ENCODE data around the gene PPCS.
A peak's percentile ranks its signal among the peaks of the same experiment; 100 is the strongest.
"Not testable (repeated sequence)": the region's sequence is repeated elsewhere in the genome, so short reads cannot be mapped to it uniquely, and the experiment has no call there.

Gene PPCS

GRCh38 chr1:42453386-42453785, 3.0 kb upstream of the PPCS start:
- DNase-seq (ENCODE audit: low spot score) = no peak

- no peak for DNase-seq (ENCODE audit: low spot score)
These were observed 1.9 kb upstream of the PPCS start for GRCh38 chr1:42454403-42454802.

DNA sequence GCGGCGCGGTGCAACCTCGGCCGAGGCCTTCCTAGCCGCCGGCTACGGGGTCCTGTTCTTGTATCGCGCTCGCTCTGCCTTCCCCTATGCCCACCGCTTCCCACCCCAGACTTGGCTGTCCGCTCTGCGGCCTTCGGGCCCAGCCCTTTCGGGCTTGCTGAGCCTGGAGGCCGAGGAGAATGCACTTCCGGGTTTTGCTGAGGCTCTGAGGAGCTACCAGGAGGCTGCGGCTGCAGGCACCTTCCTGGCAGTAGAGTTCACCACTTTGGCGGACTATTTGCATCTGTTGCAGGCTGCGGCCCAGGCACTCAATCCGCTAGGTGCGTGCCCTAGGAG, 379 bp downstream of the PPCS start:
- no peak for DNase-seq (ENCODE audit: low spot score)

DNA sequence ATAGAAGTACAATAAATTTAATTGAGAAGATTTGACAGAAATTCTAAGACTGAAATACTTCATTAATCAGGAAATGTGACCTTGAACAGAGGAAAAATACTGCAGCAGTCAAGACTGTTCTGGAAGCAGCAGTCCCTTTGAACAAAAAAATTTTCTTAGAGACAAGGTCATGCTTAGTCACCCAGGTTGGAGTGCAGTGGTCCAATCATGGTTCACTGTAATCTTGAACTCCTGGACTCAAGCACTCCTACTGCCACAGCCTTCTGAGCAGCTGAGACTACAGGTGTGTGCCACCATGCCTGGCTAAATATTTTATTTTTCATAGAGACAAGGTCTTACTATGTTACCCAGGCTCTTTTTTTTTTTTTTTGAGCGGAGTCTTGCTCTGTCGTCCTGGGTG, 4.9 kb downstream of the PPCS start:
- DNase-seq (ENCODE audit: low spot score) = no peak

GRCh38 chr1:42462828-42463763, 6.8 kb downstream of the PPCS start, which contains the start of gene CCDC30:
CCDC30 (plus strand) TSS chr1:42463286; CDS start chr1:42480552, 17,266 bp downstream.
- peak; percentile 97 for DNase-seq (ENCODE audit: low spot score)

- DNase-seq (ENCODE audit: low spot score) = no peak
These were observed 7.6 kb downstream of the PPCS start for GRCh38 chr1:42463921-42464320.

- DNase-seq (ENCODE audit: low spot score) = no peak
These were observed 9.7 kb downstream of the PPCS start for GRCh38 chr1:42466030-42466429.

- DNase-seq (ENCODE audit: low spot score) = no peak
These were observed 13.4 kb downstream of the PPCS start for GRCh38 chr1:42469727-42470126.

DNA sequence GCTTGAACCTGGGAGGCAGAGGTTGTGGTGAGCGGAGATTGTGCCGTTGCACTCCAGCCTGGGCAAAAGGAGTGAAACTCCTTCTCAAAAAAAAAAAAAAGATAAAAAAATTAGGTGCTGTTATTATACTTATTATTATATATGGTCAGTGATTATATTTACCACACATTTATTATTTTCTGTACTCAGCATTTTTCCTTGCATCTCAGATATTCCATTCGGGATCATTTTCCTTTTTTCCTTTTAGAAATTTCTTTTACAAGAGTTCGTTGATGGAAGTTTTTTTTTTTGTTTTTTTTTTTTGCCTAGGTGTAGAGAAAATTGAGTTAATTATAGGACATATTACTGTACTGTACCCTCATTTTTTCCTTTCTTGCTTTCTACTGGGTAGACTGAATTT, 20.3 kb downstream of the PPCS start:
- DNase-seq (ENCODE audit: low spot score) = no peak

DNA sequence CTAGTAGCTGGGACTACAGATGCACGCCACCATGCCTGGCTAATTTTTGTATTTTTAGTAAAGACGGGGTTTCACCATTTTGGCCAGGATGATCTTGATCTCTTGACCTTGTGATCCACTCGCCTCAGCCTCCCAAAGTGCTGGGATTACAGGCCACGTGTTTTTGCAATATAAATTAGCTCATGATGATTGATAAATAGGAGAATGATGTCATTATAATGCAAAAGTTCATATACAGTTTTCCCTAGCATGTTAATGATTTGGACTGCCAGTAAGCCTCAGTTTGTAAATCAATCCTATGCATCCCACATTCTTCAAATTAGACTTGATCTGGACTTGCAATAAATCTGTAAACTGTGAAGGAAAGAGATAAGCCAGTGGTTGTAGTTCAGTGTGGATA, 21.0 kb downstream of the PPCS start:
- DNase-seq (ENCODE audit: low spot score) = not testable (repeated sequence)

- DNase-seq (ENCODE audit: low spot score) = no peak
These were observed 21.4 kb downstream of the PPCS start for GRCh38 chr1:42477775-42478174.

DNA sequence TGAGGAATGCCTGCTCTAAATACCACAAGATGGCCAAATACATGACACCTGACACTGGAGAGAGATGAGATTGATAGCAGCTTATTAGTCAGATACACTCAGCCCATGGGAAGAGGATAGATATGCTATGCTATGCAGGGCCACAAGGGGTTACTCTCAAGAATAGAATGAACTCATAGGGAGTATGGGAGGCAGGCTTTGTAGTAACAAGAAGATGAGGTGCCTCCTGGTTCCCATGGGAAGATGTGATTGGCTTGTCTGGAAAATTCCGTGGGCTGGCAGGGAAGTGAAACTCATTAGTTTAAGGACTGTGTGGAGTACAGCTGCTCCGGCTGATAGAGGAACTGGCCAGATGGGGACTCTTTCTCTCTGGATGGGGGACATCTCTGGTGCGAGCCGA, 23.3 kb downstream of the PPCS start:
- no peak for DNase-seq (ENCODE audit: low spot score)

- no peak for DNase-seq (ENCODE audit: low spot score)
These were observed 24.6 kb downstream of the PPCS start for GRCh38 chr1:42480921-42481320.

DNA sequence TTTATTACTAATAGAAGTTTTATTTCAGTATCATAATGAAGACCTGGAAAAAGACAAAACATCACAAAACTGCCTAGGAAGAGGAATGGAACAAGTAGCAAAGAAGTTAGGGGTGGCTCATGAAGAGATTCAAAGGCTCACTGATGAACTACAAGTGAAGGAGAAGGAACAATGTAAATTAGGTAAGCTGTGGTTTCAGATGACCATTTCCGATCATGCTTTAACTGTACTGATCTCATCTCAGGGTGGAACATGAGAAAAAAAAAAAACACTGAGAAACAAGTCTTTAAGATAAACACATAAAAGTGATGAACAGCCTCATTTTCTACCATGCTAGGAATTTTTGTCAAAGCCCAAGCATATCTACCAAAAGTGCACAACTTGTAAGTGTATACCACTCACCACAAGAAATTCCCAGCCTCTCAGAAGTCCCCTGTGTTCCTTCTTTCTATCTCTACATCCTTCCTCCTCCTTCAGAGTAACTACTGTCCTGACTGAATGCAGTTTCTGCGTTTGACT, 26.4 kb downstream of the PPCS start:
- no peak for DNase-seq (ENCODE audit: low spot score)

- no peak for DNase-seq (ENCODE audit: low spot score)
These were observed 28.0 kb downstream of the PPCS start for GRCh38 chr1:42484382-42484781.

DNA sequence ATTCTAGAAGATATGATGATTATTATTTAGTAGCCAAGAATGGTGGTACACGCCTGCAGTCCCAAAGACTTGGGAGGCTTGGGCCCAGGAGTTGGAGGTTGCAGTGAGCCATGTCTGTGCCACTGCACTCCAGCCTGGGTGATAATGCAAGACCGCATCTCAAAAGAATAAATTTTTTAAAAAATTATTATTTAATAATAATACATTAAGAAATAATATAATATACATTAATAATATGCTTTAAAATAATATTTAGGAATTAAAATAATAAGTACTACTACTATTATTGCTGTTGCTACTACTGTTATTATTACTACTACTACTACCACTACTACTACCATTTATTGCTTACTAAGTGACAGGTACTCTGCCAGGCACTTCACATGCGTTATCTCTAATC, 33.9 kb downstream of the PPCS start:
- DNase-seq (ENCODE audit: low spot score) = no peak

DNA sequence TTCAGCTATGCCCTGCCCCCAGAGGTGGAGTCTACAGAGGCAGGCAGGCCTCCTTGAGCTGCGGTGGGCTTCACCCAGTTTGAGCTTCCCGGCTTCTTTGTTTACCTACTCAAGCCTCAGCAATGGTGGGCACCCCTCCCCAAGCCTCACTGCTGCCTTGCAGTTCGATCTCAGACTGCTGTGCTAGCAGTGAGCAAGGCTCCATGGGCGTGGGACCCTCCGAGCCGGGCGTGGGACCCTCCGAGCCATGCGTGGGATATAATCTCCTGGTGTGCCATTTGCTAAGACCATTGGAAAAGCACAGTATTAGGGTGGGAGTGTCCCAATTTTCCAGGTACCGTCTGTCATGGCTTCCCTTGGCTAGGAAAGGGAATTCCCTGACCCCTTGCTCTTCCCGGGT, 45.7 kb downstream of the PPCS start:
- DNase-seq (ENCODE audit: low spot score) = not testable (repeated sequence)

DNA sequence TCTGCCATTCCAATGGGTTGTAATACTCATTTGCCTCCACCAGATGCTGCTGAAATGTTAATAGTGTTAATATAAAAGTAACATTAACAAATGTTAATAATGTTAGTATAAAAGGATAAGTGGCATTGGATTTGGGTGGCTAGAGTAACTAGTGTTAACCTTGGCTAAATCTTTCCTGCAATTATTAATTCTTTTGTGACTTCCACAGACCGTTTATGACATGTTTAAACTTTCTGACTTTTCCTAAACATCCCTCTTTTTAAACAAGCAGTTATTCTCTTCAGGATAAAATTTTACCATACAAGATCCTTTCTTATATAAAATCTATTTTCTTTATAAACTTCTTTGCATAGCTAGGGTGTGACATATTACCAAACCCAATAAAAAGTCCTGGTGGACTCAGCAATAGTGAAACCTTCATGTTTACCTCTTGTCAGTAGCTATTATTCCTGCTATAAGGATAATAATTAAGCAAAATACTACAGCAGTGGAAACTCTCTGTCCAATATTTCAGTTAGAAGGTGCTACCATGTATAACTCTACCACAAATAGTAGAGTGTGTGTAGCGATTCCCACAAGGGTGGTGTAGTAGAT, 48.3 kb downstream of the PPCS start:
- DNase-seq (ENCODE audit: low spot score) = no peak

- DNase-seq (ENCODE audit: low spot score) = no peak
These were observed 50.2 kb downstream of the PPCS start for GRCh38 chr1:42506576-42506975.

Measured in COLO829 (cell line).